K562 (cell line): ENCODE results near the gene DYRK1A. TPM values are rescaled to one million over a fixed set of nuclear protein-coding genes. Genes with fewer than 3 reads are reported as not detected.

Source experiments
- CBFA2T3 ChIP-seq: fragments of 450-650 bp; IDR thresholded peaks from 2 replicates; pipeline ENCODE4 v1.6.1; 2017
- HOMEZ ChIP-seq: fragments of 250-450 bp; sonication (Bioruptor Pico); IDR thresholded peaks from 2 replicates; pipeline ENCODE4 v1.4.0; 2020; ENCODE audit warnings: mild to moderate bottlenecking, moderate library complexity
- MGA ChIP-seq: fragments of 450-650 bp; IDR thresholded peaks from 2 replicates; pipeline ENCODE4 v1.6.1; 2016; ENCODE audit warnings: mild to moderate bottlenecking, moderate library complexity
- PKNOX1 ChIP-seq: fragments of 450-650 bp; IDR thresholded peaks from 2 replicates; pipeline ENCODE4 v1.6.1; 2016
- PRDM10 ChIP-seq: fragments of 450-650 bp; IDR thresholded peaks from 2 replicates; pipeline ENCODE4 v1.6.1; 2018; ENCODE audit not compliant: partially characterized antibody
- TCFL5 ChIP-seq: fragments of 250-450 bp; sonication (Bioruptor Pico); conservative IDR thresholded peaks from 2 replicates; pipeline ENCODE4 v1.6.1; 2021; ENCODE audit warnings: mild to moderate bottlenecking, moderate library complexity, matching md5 sums
- U2AF2 ChIP-seq: fragments of 200-400 bp; formaldehyde crosslinking; optimal IDR thresholded peaks from 2 replicates; pipeline ENCODE3; 2017; ENCODE audit warnings: low read depth, mild to moderate bottlenecking, low read length
- polyA plus RNA-seq, 8 experiments: library from polyadenylated mRNA; depleted of rRNA in 4 of 8; stranded (reverse) in 5 of 8; unstranded in 3 of 8; fragments of >200 nt; fragmentation: Nextera tagmentation in 2 of 8; fragmentation: Illumina TruSeq in 1 of 8; extraction: Ambion mirVana in 2 of 8; extraction: Trizol in 1 of 8; gene quantifications; 2 replicates each; pipeline versions ENCODE4 v1.2.1 to v1.2.3, GENCODE V29; 2011 to 2014; ENCODE audit warnings: inconsistent platforms in 1 of 8, missing spikeins in 1 of 8
- total RNA-seq, 7 experiments: library from RNA; depleted of rRNA in 6 of 7; stranded (reverse); fragments of >200 nt in 6 of 7; fragmentation: Illumina TruSeq in 2 of 7; extraction: Trizol in 2 of 7; gene quantifications; 2 replicates each; pipeline versions ENCODE4 v1.2.1 to v1.2.3, GENCODE V29; 2011 to 2021; ENCODE audit warnings: low replicate concordance in 1 of 7

The DYRK1A gene
- total and polyA plus RNA-seq, 9 of the 15 experiments (the other 6 are each of a cell fraction or from before 2014, with no cell fraction given), result 3.7 to 64.8 (median 42.3) TPM

GRCh38 chr21:37546949-37547614, 180.5 kb downstream of the DYRK1A start (continued):
- peak; percentile 7; the same call in 1 of the 2 replicates for TF ChIP-seq MGA
- no peak for TF ChIP-seq TCFL5 (CRISPR knock-in tag)
- no peak for TF ChIP-seq U2AF2
- TF ChIP-seq PRDM10, result no peak
- peak; percentile 42 for TF ChIP-seq PKNOX1
- TF ChIP-seq CBFA2T3, result no peak
- no peak for TF ChIP-seq HOMEZ (CRISPR knock-in tag)
